ENCODE measurements around the gene PPP5C. TPM values are rescaled to one million over a fixed set of nuclear protein-coding genes. Genes with fewer than 3 reads are reported as not detected.

The PPP5C gene
- total RNA-seq, 1 experiment from 2014 or later = 85.4 TPM

- H2AFZ ChIP-seq = no peak overlapping the region
Observed at GRCh38 chr19:46407856-46408663, 61.2 kb downstream of the PPP5C start.

GRCh38 chr19:46408664-46409039 lies 61.8 kb downstream of the PPP5C start:
- H3K27me3 ChIP-seq (ENCODE audit: insufficient read depth, low read depth) = peaks cover 50% of the 10 kb centered on the region
- no peak for TF ChIP-seq CTCF (conservative IDR thresholded peaks at IDR 0.05)
- no peak for TF ChIP-seq EZH2 (IDR thresholded peaks at IDR 0.05; ENCODE audit: low read depth)
- no peaks in the 10 kb centered on the region for H3K9me3 ChIP-seq (ENCODE audit: insufficient read depth, low read depth)
- no peak for DNase-seq
- H3K4me1 ChIP-seq (replicated peaks; ENCODE audit: insufficient read depth) = no peaks in the 10 kb centered on the region
- ChIA-PET POLR2A (ENCODE audit: unreplicated experiment) (no interaction called here), CTCF (interaction anchor here (0.6 kb wide), 1 partner anchor 96 kb away, joined by 3 read pairs; no protein-coding TSS in a partner anchor)
- no peak overlapping the region for H2AFZ ChIP-seq
- no peaks in the 10 kb centered on the region for H4K20me1 ChIP-seq (ENCODE audit: insufficient read depth)
- no peak overlapping the region for H3K4me2 ChIP-seq
- H3K36me3 ChIP-seq (ENCODE audit: low read depth) = no peaks in the 10 kb centered on the region
- no TSS peak for BruUV-seq (replicated peaks)
- intact Hi-C loops (cut with micrococcal nuclease; ENCODE audit: unreplicated experiment) = no loop called here
- no peaks in the 10 kb centered on the region for H3K9me2 ChIP-seq (ENCODE audit: insufficient read depth)
- H3K27ac ChIP-seq = no peak overlapping the region
- H3K79me2 ChIP-seq (ENCODE audit: low read depth) = no peaks in the 10 kb centered on the region
- H3K4me3 ChIP-seq = no peak overlapping the region
- no peaks in the 10 kb centered on the region for H3F3A ChIP-seq (ENCODE audit: insufficient read depth, low read depth)

More at GRCh38 chr19:46407856-46408663, 61.2 kb downstream of the PPP5C start:
- Histone ChIP-seq H3K27me3 (ENCODE audit: insufficient read depth, low read depth) (peaks cover 54% of the 10 kb centered on the region), H3K9me3 (ENCODE audit: insufficient read depth, low read depth) (no peaks in the 10 kb centered on the region), H3K36me3 (ENCODE audit: low read depth) (no peaks in the 10 kb centered on the region), H3K79me2 (ENCODE audit: low read depth) (no peaks in the 10 kb centered on the region), H3F3A (ENCODE audit: insufficient read depth, low read depth) (no peaks in the 10 kb centered on the region), H3K9me2 (ENCODE audit: insufficient read depth) (no peaks in the 10 kb centered on the region), H3K4me2 (no peak overlapping the region), H3K27ac (no peak overlapping the region), H3K4me3 (no peak overlapping the region), H3K4me1 (replicated peaks; ENCODE audit: insufficient read depth) (no peaks in the 10 kb centered on the region), H4K20me1 (ENCODE audit: insufficient read depth) (no peaks in the 10 kb centered on the region)
- intact Hi-C loops (cut with micrococcal nuclease; ENCODE audit: unreplicated experiment) = no loop called here
- ChIA-PET POLR2A (ENCODE audit: unreplicated experiment) (interaction anchor here (0.6 kb wide), 1 partner anchor 331 kb away, joined by 13 read pairs; no protein-coding TSS in a partner anchor), CTCF (interaction anchor here (0.6 kb wide), 2 partner anchors 96 to 115 kb away, joined by 3 to 21 read pairs; no protein-coding TSS in a partner anchor)
- DNase-seq = no peak
- BruUV-seq (replicated peaks) = no TSS peak
- TF ChIP-seq CTCF (conservative IDR thresholded peaks at IDR 0.05) = no peak
- TF ChIP-seq EZH2 (IDR thresholded peaks at IDR 0.05; ENCODE audit: low read depth) = no peak

- TF ChIP-seq CTCF (conservative IDR thresholded peaks at IDR 0.05) (no peak), EZH2 (IDR thresholded peaks at IDR 0.05; ENCODE audit: low read depth) (no peak)
Observed at GRCh38 chr19:46409191-46409590, 62.3 kb downstream of the PPP5C start.

More at GRCh38 chr19:46409191-46409590, 62.3 kb downstream of the PPP5C start:
- BruUV-seq (replicated peaks) = no TSS peak
- Histone ChIP-seq H3K36me3 (ENCODE audit: low read depth) (no peaks in the 10 kb centered on the region), H3K4me3 (no peak overlapping the region), H3K4me2 (no peak overlapping the region), H3F3A (ENCODE audit: insufficient read depth, low read depth) (no peaks in the 10 kb centered on the region), H2AFZ (no peak overlapping the region), H3K4me1 (replicated peaks; ENCODE audit: insufficient read depth) (no peaks in the 10 kb centered on the region), H3K27me3 (ENCODE audit: insufficient read depth, low read depth) (peaks cover 44% of the 10 kb centered on the region), H3K27ac (no peak overlapping the region), H3K9me3 (ENCODE audit: insufficient read depth, low read depth) (no peaks in the 10 kb centered on the region), H4K20me1 (ENCODE audit: insufficient read depth) (no peaks in the 10 kb centered on the region), H3K79me2 (ENCODE audit: low read depth) (no peaks in the 10 kb centered on the region), H3K9me2 (ENCODE audit: insufficient read depth) (no peaks in the 10 kb centered on the region)
- ChIA-PET CTCF (interaction anchor here (0.6 kb wide), 1 partner anchor 16 kb away, joined by 7 read pairs; no protein-coding TSS in a partner anchor), POLR2A (ENCODE audit: unreplicated experiment) (no interaction called here)
- intact Hi-C loops (cut with micrococcal nuclease; ENCODE audit: unreplicated experiment) = no loop called here
- no peak for DNase-seq
